Nephron progenitor cell (in vitro differentiated cells): ENCODE data around the gene UCK2.

Experiments used
- DNase-seq: peaks from one replicate; pipeline ENCODE4 v3.0.0; 2021
- H3K27ac Mint-ChIP-seq: 2 replicates; pipeline ENCODE4 v1.8.0; 2021; ENCODE audit warnings: mild to moderate bottlenecking, moderate library complexity, mixed read lengths
- H3K27me3 Mint-ChIP-seq: 2 replicates; pipeline ENCODE4 v1.8.0; 2021; ENCODE audit warnings: mild to moderate bottlenecking, low read depth, mixed read lengths; ENCODE audit not compliant: poor library complexity
- H3K36me3 Mint-ChIP-seq: 2 replicates; pipeline ENCODE4 v1.8.0; 2021; ENCODE audit warnings: low read depth, mixed read lengths
- H3K4me1 Mint-ChIP-seq: 2 replicates; pipeline ENCODE4 v1.8.0; 2021; ENCODE audit warnings: mixed read lengths
- H3K4me3 Mint-ChIP-seq: 2 replicates; pipeline ENCODE4 v1.8.0; 2021; ENCODE audit warnings: mild to moderate bottlenecking, moderate library complexity, mixed read lengths
- H3K9me3 Mint-ChIP-seq: 2 replicates; pipeline ENCODE4 v1.8.0; 2021; ENCODE audit warnings: mild to moderate bottlenecking, moderate library complexity, mixed read lengths
- TF ChIP-seq, protein P1 (sequence below): fragments of 200-600 bp; sonication (generic); IDR thresholded peaks from 2 replicates; pipeline ENCODE4 v1.5.0; 2021; ENCODE audit warnings: antibody characterized with exemption

Gene UCK2

DNA sequence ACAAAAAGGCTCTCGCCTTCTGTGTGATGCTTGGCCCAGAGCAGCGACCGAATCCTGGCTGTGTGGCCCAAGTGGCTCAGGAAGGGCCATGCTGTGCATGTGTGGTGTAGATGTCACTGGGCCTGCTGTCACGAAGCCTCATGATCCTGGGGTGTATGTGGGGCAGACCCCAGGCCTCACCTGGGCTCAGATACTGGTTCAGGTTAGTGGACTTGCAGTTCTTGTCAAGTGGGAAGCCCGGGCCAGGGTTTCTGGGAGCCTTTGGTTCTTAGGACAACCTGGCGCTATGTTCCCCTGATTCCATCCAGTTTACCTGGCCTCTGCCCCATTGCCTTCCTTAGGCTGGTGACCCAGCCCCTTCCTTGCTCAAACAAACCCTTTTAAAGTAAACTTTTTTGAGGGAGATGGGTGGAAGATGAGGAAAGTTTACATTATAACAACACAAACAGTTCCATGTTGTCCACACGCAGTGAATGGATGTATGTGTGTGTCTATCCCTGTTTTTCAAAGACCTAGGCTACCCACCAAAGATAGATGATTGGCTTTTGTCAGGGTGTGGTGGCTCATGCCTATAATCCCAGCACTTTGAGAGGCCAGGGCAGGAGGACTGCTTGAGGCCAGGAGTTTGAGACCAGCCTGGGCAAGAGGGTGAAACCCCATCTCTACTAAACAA, 84.3 kb downstream of the UCK2 start:
- no peaks in the 10 kb centered on the region for H3K9me3 Mint-ChIP-seq
- H3K4me3 Mint-ChIP-seq = no peak overlapping the region
- DNase-seq = no peak
- H3K27ac Mint-ChIP-seq = no peak overlapping the region
- TF ChIP-seq, protein P1, sequence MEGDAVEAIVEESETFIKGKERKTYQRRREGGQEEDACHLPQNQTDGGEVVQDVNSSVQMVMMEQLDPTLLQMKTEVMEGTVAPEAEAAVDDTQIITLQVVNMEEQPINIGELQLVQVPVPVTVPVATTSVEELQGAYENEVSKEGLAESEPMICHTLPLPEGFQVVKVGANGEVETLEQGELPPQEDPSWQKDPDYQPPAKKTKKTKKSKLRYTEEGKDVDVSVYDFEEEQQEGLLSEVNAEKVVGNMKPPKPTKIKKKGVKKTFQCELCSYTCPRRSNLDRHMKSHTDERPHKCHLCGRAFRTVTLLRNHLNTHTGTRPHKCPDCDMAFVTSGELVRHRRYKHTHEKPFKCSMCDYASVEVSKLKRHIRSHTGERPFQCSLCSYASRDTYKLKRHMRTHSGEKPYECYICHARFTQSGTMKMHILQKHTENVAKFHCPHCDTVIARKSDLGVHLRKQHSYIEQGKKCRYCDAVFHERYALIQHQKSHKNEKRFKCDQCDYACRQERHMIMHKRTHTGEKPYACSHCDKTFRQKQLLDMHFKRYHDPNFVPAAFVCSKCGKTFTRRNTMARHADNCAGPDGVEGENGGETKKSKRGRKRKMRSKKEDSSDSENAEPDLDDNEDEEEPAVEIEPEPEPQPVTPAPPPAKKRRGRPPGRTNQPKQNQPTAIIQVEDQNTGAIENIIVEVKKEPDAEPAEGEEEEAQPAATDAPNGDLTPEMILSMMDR = no peak
- H3K4me1 Mint-ChIP-seq = no peaks in the 10 kb centered on the region
- H3K36me3 Mint-ChIP-seq = peaks cover 23% of the 10 kb centered on the region
- H3K27me3 Mint-ChIP-seq = peaks cover 8% of the 10 kb centered on the region

DNA sequence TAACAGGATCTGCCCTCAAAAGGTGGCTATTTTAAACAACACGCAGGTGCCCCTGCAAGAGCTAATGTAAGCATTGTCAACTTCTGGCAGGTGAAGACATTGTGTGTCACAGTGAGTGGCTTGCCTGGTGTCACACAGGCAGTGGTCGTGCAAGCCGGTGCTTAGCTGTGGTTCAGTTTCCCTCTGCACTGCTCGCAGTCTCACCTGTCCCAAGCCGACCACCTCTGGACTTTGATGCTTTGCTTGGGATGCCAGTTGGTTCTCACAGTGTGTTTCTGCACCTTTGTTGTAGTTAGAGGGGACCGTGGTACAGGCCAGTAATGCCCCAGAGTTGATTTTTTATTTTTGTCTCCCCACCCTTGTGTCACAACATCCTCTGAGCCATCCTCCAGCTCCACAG, 85.2 kb downstream of the UCK2 start:
- Mint-ChIP-seq H3K36me3 (peaks cover 15% of the 10 kb centered on the region), H3K9me3 (no peaks in the 10 kb centered on the region), H3K27ac (peak overlapping the region; percentile 68), H3K4me1 (no peaks in the 10 kb centered on the region), H3K4me3 (no peak overlapping the region), H3K27me3 (peaks cover 4% of the 10 kb centered on the region)
- TF ChIP-seq, protein P1 = no peak
- DNase-seq = no peak

DNA sequence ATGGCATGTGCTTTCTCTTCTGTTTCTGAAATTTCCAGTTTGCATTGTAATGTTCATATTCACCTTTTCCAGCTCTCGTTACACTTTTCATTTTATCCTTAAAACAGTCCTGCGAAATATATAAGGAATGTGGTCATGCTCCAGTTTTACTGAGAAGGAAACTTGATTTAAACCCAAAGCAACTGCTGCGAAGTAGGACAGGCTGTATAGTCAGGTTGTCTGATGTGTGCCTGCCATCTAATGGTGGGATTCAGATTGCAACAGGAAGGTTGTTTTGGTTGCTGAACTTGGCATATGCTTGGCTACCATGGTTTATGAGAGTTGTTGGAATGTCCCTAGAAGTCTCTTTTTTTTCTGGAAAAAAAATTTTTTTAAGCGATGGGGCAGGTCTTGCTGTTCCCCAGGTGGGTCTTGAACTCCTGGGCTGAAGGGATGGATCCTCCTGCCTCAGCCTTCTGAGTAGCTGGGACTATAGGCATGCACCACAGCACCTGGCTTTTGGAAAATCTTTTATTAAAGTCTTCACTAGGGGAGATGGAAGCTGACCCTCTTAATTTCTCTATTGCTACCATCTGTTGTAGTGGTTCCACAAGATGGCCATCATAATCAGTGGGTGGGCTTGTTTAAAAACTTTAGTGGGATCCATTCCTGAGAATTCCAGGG, 86.9 kb downstream of the UCK2 start:
- no peaks in the 10 kb centered on the region for H3K9me3 Mint-ChIP-seq
- H3K36me3 Mint-ChIP-seq = no peaks in the 10 kb centered on the region
- no peak overlapping the region for H3K27ac Mint-ChIP-seq
- H3K27me3 Mint-ChIP-seq = peaks cover 10% of the 10 kb centered on the region
- DNase-seq = peak; percentile 62
- H3K4me1 Mint-ChIP-seq = no peaks in the 10 kb centered on the region
- H3K4me3 Mint-ChIP-seq = no peak overlapping the region
- TF ChIP-seq, protein P1 = peak; percentile 87

DNA sequence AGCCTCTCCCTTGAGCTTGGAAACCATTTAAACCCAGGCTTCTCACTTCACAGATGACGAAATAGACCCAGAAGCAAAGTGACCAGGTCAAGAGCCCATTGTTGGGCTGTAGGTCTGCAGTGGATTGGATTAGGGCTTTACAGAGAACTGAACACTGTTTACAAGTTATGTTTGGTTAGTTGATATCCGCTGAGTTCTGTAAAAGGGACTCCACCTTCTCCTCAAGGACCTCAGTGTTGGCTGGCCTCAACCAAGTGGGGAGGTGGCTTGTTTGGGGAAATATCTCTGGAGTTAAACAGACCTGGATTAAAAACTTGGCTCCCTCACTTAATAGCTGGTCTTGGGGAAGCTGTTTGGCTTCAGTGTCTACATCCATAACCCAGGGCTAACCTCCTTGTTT, 88.1 kb downstream of the UCK2 start:
- H3K36me3 Mint-ChIP-seq = no peaks in the 10 kb centered on the region
- DNase-seq = no peak
- peaks cover 10% of the 10 kb centered on the region for H3K27me3 Mint-ChIP-seq
- H3K9me3 Mint-ChIP-seq = no peaks in the 10 kb centered on the region
- TF ChIP-seq, protein P1 = no peak
- no peak overlapping the region for H3K27ac Mint-ChIP-seq
- H3K4me1 Mint-ChIP-seq = no peaks in the 10 kb centered on the region
- no peak overlapping the region for H3K4me3 Mint-ChIP-seq

DNA sequence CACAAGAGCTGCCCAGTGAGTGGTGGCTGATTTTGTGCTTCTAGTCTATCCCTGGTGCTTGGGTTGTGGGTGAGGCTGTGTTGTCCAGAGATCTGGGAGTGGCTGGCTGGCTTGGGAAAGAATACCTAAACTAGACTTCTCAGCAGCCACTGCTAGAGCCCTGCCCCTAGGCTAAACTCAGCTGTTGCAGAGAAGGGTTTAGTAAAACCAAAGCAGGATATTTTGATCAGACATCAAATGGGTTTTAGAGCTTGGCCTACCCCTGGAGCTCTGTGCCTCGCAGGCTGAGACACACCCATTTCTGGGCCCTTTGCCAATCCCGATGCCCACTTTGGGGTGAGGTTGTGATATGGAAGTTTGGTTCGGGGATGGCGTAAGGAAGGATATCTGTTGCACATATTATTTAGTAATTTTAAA, 88.5 kb downstream of the UCK2 start:
- DNase-seq = no peak
- H3K27me3 Mint-ChIP-seq = peaks cover 10% of the 10 kb centered on the region
- H3K36me3 Mint-ChIP-seq = no peaks in the 10 kb centered on the region
- H3K4me1 Mint-ChIP-seq = no peaks in the 10 kb centered on the region
- TF ChIP-seq, protein P1 = no peak
- peak overlapping the region; percentile 70 for H3K27ac Mint-ChIP-seq
- no peak overlapping the region for H3K4me3 Mint-ChIP-seq
- no peaks in the 10 kb centered on the region for H3K9me3 Mint-ChIP-seq

DNA sequence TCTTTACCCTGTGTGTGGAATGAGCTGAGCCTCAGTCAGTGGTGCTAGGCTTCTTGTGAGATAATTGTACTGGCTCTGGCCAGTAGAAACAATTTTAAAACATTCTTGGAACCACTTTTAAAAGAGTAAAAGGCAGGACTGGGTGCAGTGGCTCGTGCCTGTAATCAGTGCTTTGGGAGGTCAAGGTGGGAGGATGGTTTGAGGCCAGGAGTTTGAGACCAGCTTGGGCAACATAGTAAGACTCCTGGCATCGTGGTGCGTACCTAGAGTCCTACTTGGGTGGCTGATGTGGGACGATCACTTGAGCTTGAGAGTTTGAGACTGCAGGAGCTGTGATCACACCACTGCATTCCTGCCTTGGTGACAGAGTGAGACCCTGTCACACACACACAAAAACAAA, 89.8 kb downstream of the UCK2 start:
- Mint-ChIP-seq H3K4me3 (no peak overlapping the region), H3K27ac (no peak overlapping the region), H3K27me3 (peaks cover 10% of the 10 kb centered on the region), H3K4me1 (no peaks in the 10 kb centered on the region), H3K9me3 (no peaks in the 10 kb centered on the region), H3K36me3 (no peaks in the 10 kb centered on the region)
- no peak for DNase-seq
- TF ChIP-seq, protein P1 = no peak
